ENCODE measurements around the gene GNB2.

DNA sequence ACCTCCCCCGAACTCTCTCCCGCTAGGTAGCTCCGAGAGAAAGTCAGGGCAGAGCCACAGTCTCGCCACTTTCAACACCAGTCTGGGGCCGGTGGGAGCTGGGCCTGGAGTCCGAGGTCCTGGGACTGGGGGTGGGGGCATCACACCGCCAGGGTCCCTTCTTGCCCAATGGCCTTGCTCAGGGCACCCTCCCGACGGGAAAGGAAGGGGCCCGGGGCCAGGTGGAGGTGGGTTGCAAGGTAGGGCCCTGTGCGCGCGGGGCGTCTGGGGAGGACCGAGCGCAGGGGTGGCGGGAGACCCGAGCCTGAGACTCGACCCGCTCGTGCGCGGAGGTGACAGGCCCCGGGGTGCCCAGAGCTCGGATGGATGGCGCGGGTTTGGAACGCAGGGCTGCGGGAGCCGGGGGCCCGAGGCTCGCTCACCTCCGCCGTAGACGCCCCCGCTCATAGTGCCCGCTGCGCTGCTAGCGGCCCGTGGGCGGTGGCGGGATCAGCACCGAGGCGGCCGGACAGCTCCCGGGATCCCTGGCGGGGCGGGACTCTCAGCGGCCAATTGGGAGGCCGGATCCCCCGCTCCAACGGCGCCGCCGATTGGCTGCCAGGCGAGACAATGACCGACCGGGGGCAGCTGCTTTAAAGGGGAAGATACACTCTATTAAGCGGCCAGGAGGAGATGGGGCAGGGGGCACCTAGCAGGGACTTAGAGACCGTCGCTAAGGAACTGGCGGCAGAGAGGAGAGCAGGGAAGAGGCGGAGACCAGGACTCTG is 17.4 kb upstream of the GNB2 start, which contains the start of gene ACTL6B:
- TF ChIP-seq GATA2 (IDR thresholded peaks at IDR 0.05; ENCODE audit: low read depth, low read length) = no peak
- TF ChIP-seq GATA3 (IDR thresholded peaks at IDR 0.05; ENCODE audit: low read depth, low read length) = no peak

All from SH-SY5Y (cell line).